B cell (primary cell): ENCODE results near the gene EML3. TPM values are rescaled to one million over a fixed set of nuclear protein-coding genes. Genes with fewer than 3 reads are reported as not detected.

Source experiments
- ATAC-seq: fragments of 200-7000 bp; cut with Tn5 transposase; one replicate; pipeline ENCODE4 v1.10.0; 2021; ENCODE audit warnings: low read depth, mild to moderate bottlenecking, moderate number of reproducible peaks, moderate library complexity
- CTCF ChIA-PET: fragments of 350-600 bp; sonication (Branson Sonifier 250); formaldehyde crosslinking; loops from one replicate; lab custom pipeline; 2021; ENCODE audit warnings: antibody characterized with exemption, inconsistent platforms; lab: Charles Lee
- POLR2A ChIA-PET: fragments of 350-600 bp; sonication (Branson Sonifier 250); formaldehyde crosslinking; loops from one replicate; lab custom pipeline; 2021; ENCODE audit warnings: antibody characterized with exemption; lab: Charles Lee
- DNase-seq: peaks from one replicate; pipeline ENCODE4 v3.0.0; 2013
- H2AFZ ChIP-seq: 2 replicates; pipeline ENCODE4 v1.6.1; 2012; ENCODE audit warnings: mild to moderate bottlenecking, low read depth, low read length; ENCODE audit not compliant: insufficient read depth, poor library complexity, severe bottlenecking
- H3K27ac ChIP-seq, 2 donors: 1 replicate in 1 of 2; 2 replicates in 1 of 2; pipeline ENCODE4 v1.5.1; 2012 to 2013; ENCODE audit warnings: low read length in 2 of 2, mild to moderate bottlenecking in 2 of 2, moderate library complexity in 1 of 2
- H3K27me3 ChIP-seq, 4 experiments: fragments of 200-600 bp in 1 of 4; sonication (generic) in 1 of 4; replicated peaks in 1 of 4; 1 replicate in 2 of 4; 2 replicates in 2 of 4; pipeline versions ENCODE4 v1.6.1 to v1.7.0; 2013 to 2016; ENCODE audit warnings: low read length in 3 of 4, mild to moderate bottlenecking in 2 of 4, mixed read lengths in 1 of 4, moderate library complexity in 1 of 4; ENCODE audit not compliant: insufficient read depth in 4 of 4, control insufficient read depth in 3 of 4; ENCODE audit errors: control extremely low read depth in 1 of 4
- H3K36me3 ChIP-seq, 2 experiments: replicated peaks in 1 of 2; 1 replicate in 1 of 2; 2 replicates in 1 of 2; pipeline versions ENCODE4 v1.6.1 to v1.7.1; 2013; ENCODE audit warnings: low read length in 1 of 2; ENCODE audit not compliant: insufficient read depth in 2 of 2, control insufficient read depth in 1 of 2; ENCODE audit errors: control extremely low read depth in 1 of 2, extremely low read depth in 1 of 2
- H3K4me1 ChIP-seq, 2 donors: fragments of 200-600 bp in 1 of 2; sonication (generic) in 1 of 2; 1 replicate in 1 of 2; 2 replicates in 1 of 2; pipeline versions ENCODE4 v1.5.1 to v1.6.1; 2013 to 2017; ENCODE audit warnings: low read length in 2 of 2; ENCODE audit not compliant: control insufficient read depth in 2 of 2, insufficient read depth in 2 of 2
- H3K4me2 ChIP-seq: replicated peaks from 2 replicates; pipeline ENCODE3; 2012; ENCODE audit warnings: mild to moderate bottlenecking, low read depth, low read length; ENCODE audit not compliant: poor library complexity, severe bottlenecking
- H3K4me3 ChIP-seq, 5 experiments: fragments of 200-600 bp in 1 of 5; sonication (generic) in 1 of 5; 1 replicate in 3 of 5; 2 replicates in 2 of 5; pipeline versions ENCODE4 v1.5.1 to v1.7.0; 2011 to 2016; ENCODE audit warnings: low read length in 4 of 5, mild to moderate bottlenecking in 4 of 5, low read depth in 2 of 5, control low read depth in 1 of 5, moderate library complexity in 1 of 5; ENCODE audit not compliant: insufficient read depth in 1 of 5; ENCODE audit errors: control extremely low read depth in 1 of 5, extremely low read depth in 1 of 5
- H3K79me2 ChIP-seq: fragments of 200-600 bp; sonication (generic); one replicate; pipeline ENCODE4 v1.6.0; 2016; ENCODE audit warnings: low read length; ENCODE audit not compliant: control insufficient read depth, insufficient read depth
- H3K9ac ChIP-seq: fragments of 200-600 bp; sonication (generic); 2 replicates; pipeline ENCODE4 v1.6.1; 2017; ENCODE audit warnings: mild to moderate bottlenecking, low read length, moderate library complexity
- H3K9me3 ChIP-seq, 3 donors: one replicate each; pipeline versions ENCODE4 v1.6.1 to v1.7.1; 2013; ENCODE audit warnings: low read length in 2 of 3; ENCODE audit not compliant: control insufficient read depth in 2 of 3, insufficient read depth in 1 of 3; ENCODE audit errors: control extremely low read depth in 1 of 3
- H4K20me1 ChIP-seq: 2 replicates; pipeline ENCODE4 v1.6.0; 2012; ENCODE audit warnings: mild to moderate bottlenecking, low read length; ENCODE audit not compliant: insufficient read depth, control insufficient read depth, poor library complexity, severe bottlenecking
- H3K27ac Mint-ChIP-seq: one replicate; pipeline ENCODE4 v1.8.0; 2021; ENCODE audit warnings: mixed read lengths
- H3K27me3 Mint-ChIP-seq: one replicate; pipeline ENCODE4 v1.8.0; 2021; ENCODE audit warnings: mixed read lengths
- H3K4me1 Mint-ChIP-seq: one replicate; pipeline ENCODE4 v1.8.0; 2021; ENCODE audit warnings: mixed read lengths
- H3K4me3 Mint-ChIP-seq: one replicate; pipeline ENCODE4 v1.8.0; 2021; ENCODE audit warnings: mixed read lengths
- H3K9me3 Mint-ChIP-seq: one replicate; pipeline ENCODE4 v1.8.0; 2022; ENCODE audit warnings: mixed read lengths; ENCODE audit not compliant: insufficient read depth
- EZH2 ChIP-seq: IDR thresholded peaks from 2 replicates; pipeline ENCODE4 v1.6.1; 2012; ENCODE audit warnings: borderline replicate concordance, low read depth, mild to moderate bottlenecking, moderate library complexity, low read length; ENCODE audit not compliant: insufficient read depth, poor library complexity, severe bottlenecking
- WGBS: methylation state at CpG from one replicate; pipeline ENCODE4 v1.1.5; 2013; ENCODE audit warnings: missing lambda C conversion rate; ENCODE audit not compliant: insufficient coverage; 5-methylcytosine and 5-hydroxymethylcytosine counted together
- intact Hi-C: fragments of 100-400 bp; cut with micrococcal nuclease; formaldehyde crosslinking; loops from one replicate; pipeline ENCODE4 v1.10.0; 2022
- polyA plus RNA-seq: library from polyadenylated mRNA; depleted of rRNA; stranded (reverse); fragments of >200 nt; gene quantifications from 2 replicates; pipeline ENCODE4 v1.2.3, GENCODE V29; 2012
- total RNA-seq, 2 donors: library from RNA; stranded (reverse); fragments of 120-200 nt in 1 of 2; gene quantifications; 1 replicate in 1 of 2; 2 replicates in 1 of 2; pipeline versions ENCODE4 v1.2.3 to v1.2.4, GENCODE V29; 2013 to 2022
- TF ChIP-seq, protein P1 (sequence below): fragments of 200-600 bp; IDR thresholded peaks from one replicate; pipeline ENCODE4 v1.8.0; 2022; ENCODE audit warnings: antibody characterized with exemption, mild to moderate bottlenecking

EML3 gene
- total and polyA plus RNA-seq, 2 donors (not counting 1 experiment from before 2014, with no cell fraction given), result 127 to 128 TPM

- Histone ChIP-seq H4K20me1 (peaks cover 9% of the 10 kb centered on the region), H3K36me3 (peaks cover 0 to 40% of the 10 kb centered on the region in 2 experiments), H3K4me3 (peak overlapping the region in 4 of 5 experiments; percentile 30 to 90 (median 56)), H3K79me2 (peaks cover 73% of the 10 kb centered on the region), H3K27me3 (no peaks in the 10 kb centered on the region), H3K9ac (no peak overlapping the region), H3K4me1 (peaks cover 18 to 26% of the 10 kb centered on the region in 2 donors), H3K27ac (no peak overlapping the region), H2AFZ (no peak overlapping the region), H3K9me3 (no peaks in the 10 kb centered on the region), H3K4me2 (peak overlapping the region; percentile 84)
- Mint-ChIP-seq H3K4me3 (peak overlapping the region; percentile 97), H3K27me3 (no peaks in the 10 kb centered on the region), H3K9me3 (no peaks in the 10 kb centered on the region), H3K4me1 (peaks cover 26% of the 10 kb centered on the region), H3K27ac (peak overlapping the region; percentile 95)
- CTCF ChIA-PET, result interaction anchor here (0.9 to 1.6 kb wide), 5 partner anchors 27 to 139 kb away, joined by 3 to 4 read pairs (median 3); partner anchors contain the start of gene TUT1
- POLR2A ChIA-PET, result interaction anchor here (0.5 to 4.7 kb wide), 11 partner anchors 17 to 204 kb away, joined by 3 to 32 read pairs (median 4); partner anchors contain the start of genes C11orf98, CSKMT, LBHD1 and TMEM223
- DNase-seq, result no peak
- TF ChIP-seq, protein P1, sequence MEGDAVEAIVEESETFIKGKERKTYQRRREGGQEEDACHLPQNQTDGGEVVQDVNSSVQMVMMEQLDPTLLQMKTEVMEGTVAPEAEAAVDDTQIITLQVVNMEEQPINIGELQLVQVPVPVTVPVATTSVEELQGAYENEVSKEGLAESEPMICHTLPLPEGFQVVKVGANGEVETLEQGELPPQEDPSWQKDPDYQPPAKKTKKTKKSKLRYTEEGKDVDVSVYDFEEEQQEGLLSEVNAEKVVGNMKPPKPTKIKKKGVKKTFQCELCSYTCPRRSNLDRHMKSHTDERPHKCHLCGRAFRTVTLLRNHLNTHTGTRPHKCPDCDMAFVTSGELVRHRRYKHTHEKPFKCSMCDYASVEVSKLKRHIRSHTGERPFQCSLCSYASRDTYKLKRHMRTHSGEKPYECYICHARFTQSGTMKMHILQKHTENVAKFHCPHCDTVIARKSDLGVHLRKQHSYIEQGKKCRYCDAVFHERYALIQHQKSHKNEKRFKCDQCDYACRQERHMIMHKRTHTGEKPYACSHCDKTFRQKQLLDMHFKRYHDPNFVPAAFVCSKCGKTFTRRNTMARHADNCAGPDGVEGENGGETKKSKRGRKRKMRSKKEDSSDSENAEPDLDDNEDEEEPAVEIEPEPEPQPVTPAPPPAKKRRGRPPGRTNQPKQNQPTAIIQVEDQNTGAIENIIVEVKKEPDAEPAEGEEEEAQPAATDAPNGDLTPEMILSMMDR, result no peak
- no peak for TF ChIP-seq EZH2
- 80% methylated on average over 31 of the region's 32 CpGs for WGBS
- intact Hi-C loops, result loop anchor here (1.0 to 2.0 kb wide), 9 partner anchors 18 to 185 kb away; partner anchors contain the start of genes C11orf98, CSKMT, EML3 and MTA2
- ATAC-seq, result no peak
These were observed 34.4 kb upstream of the EML3 start for GRCh38 chr11:62646825-62647608.
